Upper lobe of left lung (tissue), 4 donors: Measurements from ENCODE around the gene BANP.
"Not testable (repeated sequence)": the region's sequence is repeated elsewhere in the genome, so short reads cannot be mapped to it uniquely, and the experiment has no call there.

Experiments
- EP300 ChIP-seq, 4 donors: sonication (generic); formaldehyde crosslinking; IDR thresholded peaks; one replicate each; pipeline ENCODE4 v1.5.1; 2017; ENCODE audit warnings: antibody characterized with exemption in 4 of 4, control low read depth in 2 of 4
- POLR2A ChIP-seq, 4 donors: fragments of 450-650 bp; IDR thresholded peaks; one replicate each; pipeline ENCODE4 v1.5.1; 2016 to 2017; ENCODE audit warnings: antibody characterized with exemption in 4 of 4, mild to moderate bottlenecking in 2 of 4
- POLR2AphosphoS5 ChIP-seq, 2 donors: sonication (generic); formaldehyde crosslinking; IDR thresholded peaks; one replicate each; pipeline ENCODE4 v1.5.1; 2017; ENCODE audit warnings: antibody characterized with exemption in 2 of 2
- TF ChIP-seq, protein P1 (sequence below), 6 experiments: fragments of 450-650 bp in 4 of 6; fragments of 200-600 bp in 2 of 6; sonication (generic) in 2 of 6; IDR thresholded peaks; one replicate each; pipeline ENCODE4 v1.5.1; 2016 to 2019; ENCODE audit warnings: antibody characterized with exemption in 6 of 6

DNA sequence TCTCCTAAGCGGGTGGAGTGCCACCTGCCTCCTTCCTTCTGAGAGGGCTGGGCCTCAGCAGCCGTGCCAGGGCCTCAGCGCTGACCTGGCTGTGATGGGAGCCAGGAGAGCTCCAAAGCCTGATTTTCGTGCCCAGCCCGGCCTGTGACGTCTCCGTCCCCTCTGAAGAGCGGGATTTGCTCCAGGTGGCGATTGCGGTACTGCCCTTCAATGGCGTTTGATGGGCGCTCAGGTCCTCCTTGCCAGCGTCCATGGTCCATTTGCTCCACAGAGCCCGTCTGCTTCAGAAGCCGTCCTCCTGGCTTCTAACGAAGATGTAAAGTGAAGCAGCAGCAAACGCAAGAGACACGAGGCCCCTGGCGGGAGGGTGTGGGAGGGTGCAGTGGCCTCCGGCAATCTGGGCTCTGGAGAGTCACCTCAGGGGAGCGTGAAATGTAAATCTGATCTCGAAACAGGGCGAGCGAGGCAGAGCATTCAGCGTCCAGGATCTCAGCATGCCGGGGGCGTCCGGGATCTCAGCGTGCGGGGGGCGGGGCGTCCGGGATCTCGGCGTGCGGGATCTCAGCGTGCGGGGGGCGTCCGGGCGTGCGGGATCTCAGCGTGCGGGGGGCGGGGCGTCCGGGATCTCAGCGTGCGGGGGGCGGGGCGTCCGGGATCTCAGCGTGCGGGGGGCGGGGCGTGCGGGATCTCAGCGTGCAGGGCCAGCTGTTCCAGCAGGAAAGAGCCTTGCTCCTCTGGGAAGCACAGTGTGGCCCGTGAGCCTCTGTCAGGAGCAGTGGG is 68.0 kb downstream of the BANP start:
- TF ChIP-seq POLR2AphosphoS5, POLR2A, EP300 (IDR thresholded peaks at IDR 0.05): not testable (repeated sequence)
- TF ChIP-seq, protein P1, sequence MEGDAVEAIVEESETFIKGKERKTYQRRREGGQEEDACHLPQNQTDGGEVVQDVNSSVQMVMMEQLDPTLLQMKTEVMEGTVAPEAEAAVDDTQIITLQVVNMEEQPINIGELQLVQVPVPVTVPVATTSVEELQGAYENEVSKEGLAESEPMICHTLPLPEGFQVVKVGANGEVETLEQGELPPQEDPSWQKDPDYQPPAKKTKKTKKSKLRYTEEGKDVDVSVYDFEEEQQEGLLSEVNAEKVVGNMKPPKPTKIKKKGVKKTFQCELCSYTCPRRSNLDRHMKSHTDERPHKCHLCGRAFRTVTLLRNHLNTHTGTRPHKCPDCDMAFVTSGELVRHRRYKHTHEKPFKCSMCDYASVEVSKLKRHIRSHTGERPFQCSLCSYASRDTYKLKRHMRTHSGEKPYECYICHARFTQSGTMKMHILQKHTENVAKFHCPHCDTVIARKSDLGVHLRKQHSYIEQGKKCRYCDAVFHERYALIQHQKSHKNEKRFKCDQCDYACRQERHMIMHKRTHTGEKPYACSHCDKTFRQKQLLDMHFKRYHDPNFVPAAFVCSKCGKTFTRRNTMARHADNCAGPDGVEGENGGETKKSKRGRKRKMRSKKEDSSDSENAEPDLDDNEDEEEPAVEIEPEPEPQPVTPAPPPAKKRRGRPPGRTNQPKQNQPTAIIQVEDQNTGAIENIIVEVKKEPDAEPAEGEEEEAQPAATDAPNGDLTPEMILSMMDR (IDR thresholded peaks at IDR 0.05) = not testable (repeated sequence)
